GM19455 (cell line): ENCODE data around the gene JARID2.

Experiments
- ATAC-seq: cut with Tn5 transposase; IDR thresholded peaks from one replicate; pipeline ENCODE4 v1.9.1; 2021; ENCODE audit not compliant: unreplicated experiment

Gene JARID2

DNA sequence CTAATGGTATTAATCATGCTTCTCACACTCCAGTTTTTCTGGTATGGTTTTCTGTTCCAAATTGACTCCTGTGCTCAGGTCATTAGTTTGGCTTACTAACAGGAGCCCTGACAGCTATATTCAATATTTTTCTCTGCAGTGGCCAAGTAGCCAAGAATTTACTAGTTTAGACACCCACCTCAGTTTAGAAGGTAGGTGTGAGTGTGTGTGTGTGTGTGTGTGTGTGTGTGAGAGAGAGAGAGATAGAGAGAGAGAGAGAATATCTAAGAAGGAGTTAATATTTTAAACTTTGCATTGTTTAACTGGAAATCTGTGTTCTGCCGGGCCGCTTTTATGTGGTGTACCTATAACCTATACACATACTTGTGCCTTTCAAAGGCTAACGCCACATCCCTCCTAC lies 18.5 kb downstream of the JARID2 start:
- ATAC-seq = no peak

DNA sequence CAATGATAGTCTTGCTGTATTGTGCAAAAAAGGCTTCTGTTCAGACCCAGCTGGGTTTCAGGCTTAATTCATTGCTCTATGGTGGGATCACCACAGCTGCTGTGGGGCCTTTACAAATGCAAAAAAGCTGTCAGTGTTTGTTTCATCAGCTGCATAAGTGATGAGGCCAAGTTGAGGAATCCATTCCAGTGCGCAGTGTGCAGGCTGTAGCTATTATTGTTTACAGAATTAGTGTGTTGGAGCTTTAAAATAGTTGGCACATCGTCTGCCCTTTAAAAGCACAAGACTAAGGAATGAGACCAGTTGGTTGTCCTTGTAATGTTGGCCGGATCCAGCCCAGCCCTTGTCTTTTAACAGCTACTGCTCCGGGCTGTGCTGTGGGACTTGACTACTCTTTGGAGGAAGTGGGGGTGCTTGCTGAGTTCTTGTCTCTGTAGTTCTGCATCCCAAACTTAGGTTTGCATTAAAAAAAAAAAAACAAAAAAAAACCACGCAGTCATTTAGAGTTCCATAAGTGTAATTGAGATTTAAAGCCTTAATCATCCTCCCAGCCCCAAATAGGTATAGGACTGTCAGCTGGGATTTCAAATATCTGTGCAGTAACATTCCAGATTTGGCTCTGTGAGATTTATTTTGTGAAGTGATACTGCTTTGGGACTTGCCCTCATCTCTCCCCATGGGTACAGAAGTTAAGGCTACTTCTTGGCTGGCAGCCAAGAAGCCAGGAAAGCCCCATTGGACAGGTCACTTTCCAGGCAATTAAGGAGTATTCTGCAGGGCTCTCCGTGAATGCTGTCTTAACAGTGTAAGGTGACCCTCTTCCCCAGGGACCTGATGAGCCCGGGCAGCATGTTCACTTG lies 19.3 kb downstream of the JARID2 start:
- no peak for ATAC-seq

- ATAC-seq = no peak
Measured at GRCh38 chr6:15265787-15266186, 19.9 kb downstream of the JARID2 start.

DNA sequence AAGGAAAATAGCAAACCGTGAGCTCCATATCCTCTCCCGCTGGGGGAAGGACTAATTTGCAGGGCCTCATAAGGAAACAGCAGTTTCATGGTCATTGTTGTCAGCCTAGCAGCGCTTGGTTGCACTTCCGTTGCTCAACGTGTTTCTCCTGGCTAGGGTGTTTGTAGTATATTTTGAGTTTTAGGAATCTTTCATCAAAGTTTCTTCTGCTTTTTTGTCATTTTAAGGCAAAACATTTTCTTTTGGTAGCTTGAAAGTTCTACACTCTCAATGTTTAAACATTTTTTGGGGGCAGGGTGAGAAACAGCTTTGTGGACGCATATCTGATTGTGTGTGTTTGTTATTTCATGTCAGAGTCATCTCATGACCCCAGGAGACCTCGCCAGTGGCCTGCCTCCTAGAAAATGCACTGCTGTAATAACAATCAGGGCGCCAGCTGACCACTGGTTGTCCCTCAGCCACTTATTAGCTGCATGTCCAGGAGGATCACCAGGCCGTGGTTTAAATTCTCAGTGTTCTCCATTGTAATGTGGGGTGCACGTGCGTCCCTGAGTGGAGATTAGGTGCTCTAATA lies 20.6 kb downstream of the JARID2 start:
- ATAC-seq = no peak

DNA sequence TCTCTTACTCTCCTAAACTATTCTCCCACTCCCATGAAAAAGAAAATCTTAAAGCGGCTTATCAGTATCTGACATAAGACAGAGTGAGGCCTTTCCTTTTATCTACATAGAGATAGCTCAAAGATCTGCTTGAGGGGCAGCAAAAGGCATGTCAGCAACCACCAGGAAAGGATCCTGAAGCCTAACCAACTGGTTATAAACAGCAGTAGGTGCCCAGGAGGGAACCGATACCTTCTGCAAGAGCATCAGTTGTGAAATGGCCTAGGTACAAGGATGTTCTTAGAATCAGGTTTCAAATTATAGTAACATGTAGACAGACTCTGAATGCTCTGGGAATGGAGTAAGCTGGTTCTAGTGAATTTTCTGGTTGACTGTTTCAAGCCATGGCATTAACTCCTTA lies 21.4 kb downstream of the JARID2 start:
- ATAC-seq = no peak

DNA sequence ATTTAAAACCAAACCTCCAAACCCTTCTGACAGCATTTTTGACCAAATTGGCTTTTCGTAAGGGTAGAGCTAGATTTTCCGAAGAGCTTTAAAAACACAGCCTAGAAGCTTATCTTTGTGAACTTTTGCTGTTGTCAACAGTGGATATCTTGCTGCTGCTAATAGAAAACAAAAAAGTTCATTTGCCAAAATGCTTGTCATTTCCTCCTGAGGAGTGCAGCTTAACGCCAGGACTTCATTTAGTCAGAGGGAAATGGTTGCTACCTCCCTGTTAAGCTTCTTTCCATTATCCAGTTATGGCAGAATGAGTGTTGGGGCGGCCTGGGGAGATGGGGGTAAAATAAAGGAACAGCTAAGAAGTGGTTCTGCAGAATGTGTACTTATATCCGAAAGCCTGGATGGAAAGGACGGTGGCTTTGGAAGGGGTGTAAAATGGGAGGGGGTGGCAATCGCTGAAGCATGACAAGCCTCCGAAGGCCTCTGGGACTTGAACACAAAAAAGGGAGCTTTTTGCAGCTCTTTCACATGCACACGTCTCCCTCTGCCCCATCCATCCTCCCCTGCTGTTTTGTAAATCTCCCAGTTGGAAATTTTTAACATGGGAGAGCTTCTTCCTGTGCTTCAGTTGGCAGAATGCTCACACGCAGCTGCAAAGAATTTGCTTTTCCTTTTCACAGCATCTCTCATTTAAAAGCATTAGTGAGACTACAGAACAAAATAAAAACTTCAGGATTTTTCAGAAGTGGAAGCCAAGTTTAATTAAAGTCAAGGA lies 22.5 kb downstream of the JARID2 start:
- ATAC-seq = no peak

DNA sequence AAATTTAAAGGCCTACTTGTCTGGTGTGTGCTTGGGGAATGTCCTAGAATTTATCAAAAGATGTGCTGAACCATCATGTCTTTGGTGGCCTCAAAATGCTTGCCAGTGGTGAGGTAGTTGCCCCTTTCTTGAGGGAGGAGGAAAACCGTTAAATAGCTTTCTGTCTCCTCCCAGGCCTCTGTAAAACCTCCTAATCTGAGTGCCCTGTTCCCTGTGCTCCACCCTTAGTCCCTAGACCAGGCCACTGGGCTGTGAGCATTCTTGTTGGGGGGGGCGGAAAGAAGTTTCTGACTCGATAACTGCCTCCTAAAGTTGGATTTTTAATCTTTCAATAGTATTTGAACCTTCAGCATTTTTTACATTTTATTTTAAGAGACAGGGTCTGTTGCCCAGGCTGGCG lies 23.1 kb downstream of the JARID2 start:
- no peak for ATAC-seq

DNA sequence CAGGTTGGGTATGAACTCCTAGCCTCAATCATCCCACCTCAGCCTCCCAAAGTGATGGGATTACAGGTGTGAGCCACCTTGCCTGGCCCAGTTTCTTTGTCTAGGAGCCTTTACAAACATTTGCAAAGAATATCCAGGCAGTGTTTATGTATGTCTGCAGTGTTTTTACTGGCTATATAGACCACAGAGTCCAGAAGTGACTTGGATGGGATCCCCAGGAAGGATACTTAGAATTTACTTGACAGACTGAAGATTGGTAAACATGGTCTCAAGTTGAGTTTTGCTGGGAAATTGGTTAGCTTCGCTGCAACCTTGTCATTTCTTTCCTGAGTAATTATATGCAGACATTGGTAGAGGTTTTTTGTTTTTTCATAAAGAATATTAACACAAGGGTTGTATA lies 23.8 kb downstream of the JARID2 start:
- ATAC-seq = no peak

- ATAC-seq = no peak
Measured at GRCh38 chr6:15270402-15270801, 24.5 kb downstream of the JARID2 start.

DNA sequence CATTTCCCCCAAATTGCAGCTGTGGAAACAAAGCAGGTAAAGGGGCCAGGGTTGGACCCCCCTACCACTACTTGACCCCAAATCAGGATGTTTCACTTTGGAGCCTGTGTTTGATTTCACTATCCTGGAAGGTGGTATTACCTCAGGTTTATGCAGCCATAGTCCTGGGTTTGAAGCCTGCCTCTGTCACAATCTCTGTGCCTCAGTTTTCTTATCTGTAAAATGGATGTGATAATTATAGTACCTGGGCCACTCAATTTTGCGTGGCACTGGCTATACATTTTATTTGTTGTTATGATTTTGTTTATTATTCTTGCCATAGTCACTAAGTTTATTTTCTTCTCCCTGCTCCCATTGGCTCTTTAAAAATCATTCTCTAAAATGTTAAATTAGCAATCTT lies 26.7 kb downstream of the JARID2 start:
- no peak for ATAC-seq

- no peak for ATAC-seq
Measured at GRCh38 chr6:15274692-15275387, 29.0 kb downstream of the JARID2 start.

- ATAC-seq = no peak
Measured at GRCh38 chr6:15276036-15276985, 30.4 kb downstream of the JARID2 start.

DNA sequence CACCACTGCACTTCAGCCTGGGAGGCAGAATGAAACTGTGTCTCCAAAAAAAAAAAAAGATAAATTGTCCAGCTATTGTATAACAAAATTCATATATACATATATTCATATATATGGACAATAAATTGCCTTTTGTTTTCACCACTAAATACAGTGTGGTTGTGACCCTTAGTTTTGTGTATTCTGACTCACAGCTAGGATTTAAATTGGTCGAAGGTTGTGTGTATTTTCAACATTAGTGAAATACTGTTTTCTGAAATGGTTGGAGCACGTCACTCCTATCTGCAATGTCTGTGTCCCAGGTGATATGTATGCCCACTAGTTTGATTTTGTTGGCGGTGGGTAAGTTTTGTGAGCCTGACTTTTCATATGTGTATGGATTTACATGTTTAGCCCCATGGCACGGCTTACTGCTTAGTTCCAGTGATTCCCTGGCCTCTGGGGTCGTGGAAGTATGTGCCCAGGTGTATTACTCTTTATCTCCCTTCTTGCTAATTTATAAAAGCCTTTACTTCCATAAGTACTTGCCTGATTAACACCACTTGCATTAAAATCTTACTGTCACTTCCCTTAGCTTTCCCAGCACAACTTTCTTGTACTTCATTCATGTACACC lies 33.3 kb downstream of the JARID2 start:
- no peak for ATAC-seq

DNA sequence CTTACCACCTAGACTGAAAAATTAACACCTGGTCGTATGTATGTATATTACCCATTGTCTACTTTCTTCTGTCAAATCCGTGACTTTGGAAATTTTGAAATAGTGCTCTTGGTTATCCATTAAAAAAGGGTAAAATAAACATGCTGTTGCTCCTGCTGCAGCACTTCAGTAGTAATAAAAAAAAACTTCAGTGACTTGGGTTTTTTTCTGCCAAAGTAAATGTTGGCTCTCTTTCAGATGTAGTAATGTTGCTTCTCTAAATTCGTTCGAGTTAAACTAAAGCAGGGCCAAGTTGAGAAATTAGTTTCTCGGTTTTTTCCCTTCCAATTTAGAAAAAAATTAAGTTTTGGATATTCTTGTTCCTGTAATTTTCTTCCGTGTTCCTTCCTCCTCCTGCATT lies 34.2 kb downstream of the JARID2 start:
- ATAC-seq = no peak

GRCh38 chr6:15280961-15281360 lies 35.1 kb downstream of the JARID2 start:
- no peak for ATAC-seq

DNA sequence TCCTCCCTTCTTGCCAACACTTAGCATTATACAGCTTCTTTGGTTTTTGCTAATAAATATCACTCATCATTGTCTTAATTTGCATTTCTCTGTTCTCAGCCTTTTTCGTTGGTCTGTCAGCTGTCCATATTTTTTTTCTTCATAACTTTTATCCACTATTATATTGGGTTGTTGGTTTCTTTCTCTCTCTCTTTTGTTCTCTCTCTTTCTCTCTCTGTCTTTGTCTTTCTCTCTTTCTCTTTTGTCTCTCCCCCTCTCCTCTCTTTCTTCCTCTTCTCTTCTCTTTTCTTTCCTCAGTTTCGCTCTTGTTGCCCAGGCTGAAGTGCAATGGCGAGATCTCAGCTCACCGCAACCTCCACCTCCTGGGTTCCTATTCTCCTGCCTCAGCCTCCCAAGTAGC lies 36.5 kb downstream of the JARID2 start:
- ATAC-seq = no peak

DNA sequence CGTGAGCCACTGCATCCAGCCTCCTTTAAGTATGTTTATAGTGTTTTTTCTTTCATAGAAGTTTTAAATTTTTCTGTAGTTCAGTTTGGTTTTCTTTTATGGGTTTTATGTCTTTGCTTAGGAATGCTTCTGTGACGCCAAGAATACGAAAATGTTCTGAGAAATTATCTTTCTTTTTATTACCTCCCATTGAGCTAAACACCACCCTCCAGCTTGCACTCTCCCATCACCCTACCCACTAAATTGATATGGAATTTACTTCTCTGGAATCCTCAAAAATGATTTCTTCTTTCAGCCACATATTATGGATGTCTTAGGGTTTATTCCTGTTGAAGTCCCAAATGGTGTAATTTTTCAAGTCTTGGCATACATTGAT lies 38.1 kb downstream of the JARID2 start:
- no peak for ATAC-seq

DNA sequence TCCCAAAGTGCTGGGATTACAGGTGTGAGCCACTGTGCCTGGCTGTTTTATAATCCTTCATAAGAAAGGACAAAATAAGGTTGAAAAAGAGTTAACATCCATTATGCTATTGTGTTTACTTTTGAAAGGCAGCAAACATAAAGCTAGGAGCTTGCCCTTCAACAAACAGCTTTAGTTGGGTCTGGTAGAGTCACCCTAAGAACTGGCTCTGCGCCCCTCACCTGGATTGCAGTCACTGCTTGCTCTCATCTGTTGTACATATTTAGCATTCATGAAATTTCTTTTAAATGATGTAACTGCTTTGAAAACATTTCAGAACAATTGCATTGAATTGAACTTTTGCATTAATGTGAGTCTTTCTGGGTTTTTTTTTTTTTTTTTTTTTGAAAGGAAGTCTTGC lies 38.9 kb downstream of the JARID2 start:
- no peak for ATAC-seq

DNA sequence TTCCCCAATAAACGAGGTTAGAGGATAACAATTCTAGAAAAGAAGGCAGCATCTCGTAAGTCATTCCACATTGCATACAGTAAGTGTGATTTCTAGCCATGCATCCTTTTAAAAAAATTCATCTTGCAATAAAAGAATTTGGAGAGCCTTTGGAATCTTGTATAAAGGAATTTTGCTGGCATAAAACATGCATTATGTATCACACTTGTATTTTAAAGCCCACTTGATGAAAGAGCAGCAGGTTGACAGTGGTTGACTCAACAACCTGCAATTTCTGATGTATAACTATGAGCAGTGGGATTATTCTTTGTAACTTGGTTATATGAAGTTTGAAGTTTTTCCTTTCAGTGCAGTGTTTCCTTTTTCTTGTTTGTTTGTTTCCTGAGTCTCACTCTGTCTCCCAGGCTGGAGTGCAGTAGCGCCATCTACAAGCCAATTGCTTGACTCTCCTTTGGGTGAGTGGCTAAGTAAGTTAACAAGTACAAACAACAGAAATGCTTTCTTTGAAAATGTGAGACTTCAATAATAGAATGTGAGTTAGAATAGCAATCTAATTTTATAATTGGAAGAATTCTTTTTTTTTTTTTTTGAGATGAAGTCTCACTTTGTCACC lies 39.9 kb downstream of the JARID2 start:
- no peak for ATAC-seq
